HG03469 (cell line): Measurements from ENCODE around the gene MPDU1.
"Not testable (repeated sequence)": the region's sequence is repeated elsewhere in the genome, so short reads cannot be mapped to it uniquely, and the experiment has no call there.

Source experiments
- ATAC-seq: cut with Tn5 transposase; IDR thresholded peaks from one replicate; pipeline ENCODE4 v1.9.1; 2021; ENCODE audit warnings: mild to moderate bottlenecking, moderate library complexity, moderate number of reproducible peaks; ENCODE audit not compliant: unreplicated experiment

Gene MPDU1

DNA sequence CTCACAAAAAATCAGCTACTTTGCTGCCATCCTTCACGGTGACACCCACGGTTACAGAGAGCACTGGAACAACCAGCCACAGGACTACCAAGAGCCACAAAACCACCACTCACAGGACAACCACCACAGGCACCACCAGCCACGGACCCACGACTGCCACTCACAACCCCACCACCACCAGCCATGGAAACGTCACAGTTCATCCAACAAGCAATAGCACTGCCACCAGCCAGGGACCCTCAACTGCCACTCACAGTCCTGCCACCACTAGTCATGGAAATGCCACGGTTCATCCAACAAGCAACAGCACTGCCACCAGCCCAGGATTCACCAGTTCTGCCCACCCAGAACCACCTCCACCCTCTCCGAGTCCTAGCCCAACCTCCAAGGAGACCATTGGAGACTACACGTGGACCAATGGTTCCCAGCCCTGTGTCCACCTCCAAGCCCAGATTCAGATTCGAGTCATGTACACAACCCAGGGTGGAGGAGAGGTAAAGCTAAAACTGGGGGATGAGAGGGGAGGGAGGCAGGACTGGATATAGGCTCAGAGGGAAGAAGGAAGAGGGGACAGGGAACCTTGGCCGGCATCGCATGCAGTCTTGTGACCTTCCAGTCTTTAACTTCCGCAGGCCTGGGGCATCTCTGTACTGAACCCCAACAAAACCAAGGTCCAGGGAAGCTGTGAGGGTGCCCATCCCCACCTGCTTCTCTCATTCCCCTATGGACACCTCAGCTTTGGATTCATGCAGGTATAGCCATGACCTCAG is 3.6 kb upstream of the MPDU1 start:
- ATAC-seq = no peak

DNA sequence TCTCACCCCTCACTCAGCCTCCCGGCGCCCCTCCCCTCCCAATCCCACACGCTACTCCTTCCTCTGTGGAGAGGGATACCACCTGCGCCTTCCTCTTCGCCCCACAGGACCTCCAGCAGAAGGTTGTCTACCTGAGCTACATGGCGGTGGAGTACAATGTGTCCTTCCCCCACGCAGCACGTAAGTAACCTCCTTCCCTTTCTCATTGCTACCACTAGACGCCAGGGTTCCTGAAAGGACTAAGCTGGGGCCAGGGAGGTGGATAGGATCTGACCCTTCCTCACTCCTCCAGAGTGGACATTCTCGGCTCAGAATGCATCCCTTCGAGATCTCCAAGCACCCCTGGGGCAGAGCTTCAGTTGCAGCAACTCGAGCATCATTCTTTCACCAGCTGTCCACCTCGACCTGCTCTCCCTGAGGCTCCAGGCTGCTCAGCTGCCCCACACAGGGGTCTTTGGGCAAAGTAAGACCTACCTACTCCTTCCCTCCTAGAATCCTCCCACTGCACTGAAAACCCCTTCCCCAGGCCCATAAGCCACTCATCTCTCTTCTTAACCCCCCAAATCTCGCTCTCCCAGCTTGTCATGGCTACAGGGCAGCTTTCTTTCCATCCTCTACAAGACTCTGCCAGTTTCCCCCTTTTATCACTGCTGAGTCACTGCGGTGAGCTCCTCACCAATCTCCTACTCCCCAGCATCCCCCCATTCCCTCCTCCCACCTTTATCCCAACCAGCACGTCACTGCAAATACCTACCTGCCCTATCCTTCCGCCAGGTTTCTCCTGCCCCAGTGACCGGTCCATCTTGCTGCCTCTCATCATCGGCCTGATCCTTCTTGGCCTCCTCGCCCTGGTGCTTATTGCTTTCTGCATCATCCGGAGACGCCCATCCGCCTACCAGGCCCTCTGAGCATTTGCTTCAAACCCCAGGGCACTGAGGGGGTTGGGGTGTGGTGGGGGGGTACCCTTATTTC is 2.8 kb upstream of the MPDU1 start:
- no peak for ATAC-seq

DNA sequence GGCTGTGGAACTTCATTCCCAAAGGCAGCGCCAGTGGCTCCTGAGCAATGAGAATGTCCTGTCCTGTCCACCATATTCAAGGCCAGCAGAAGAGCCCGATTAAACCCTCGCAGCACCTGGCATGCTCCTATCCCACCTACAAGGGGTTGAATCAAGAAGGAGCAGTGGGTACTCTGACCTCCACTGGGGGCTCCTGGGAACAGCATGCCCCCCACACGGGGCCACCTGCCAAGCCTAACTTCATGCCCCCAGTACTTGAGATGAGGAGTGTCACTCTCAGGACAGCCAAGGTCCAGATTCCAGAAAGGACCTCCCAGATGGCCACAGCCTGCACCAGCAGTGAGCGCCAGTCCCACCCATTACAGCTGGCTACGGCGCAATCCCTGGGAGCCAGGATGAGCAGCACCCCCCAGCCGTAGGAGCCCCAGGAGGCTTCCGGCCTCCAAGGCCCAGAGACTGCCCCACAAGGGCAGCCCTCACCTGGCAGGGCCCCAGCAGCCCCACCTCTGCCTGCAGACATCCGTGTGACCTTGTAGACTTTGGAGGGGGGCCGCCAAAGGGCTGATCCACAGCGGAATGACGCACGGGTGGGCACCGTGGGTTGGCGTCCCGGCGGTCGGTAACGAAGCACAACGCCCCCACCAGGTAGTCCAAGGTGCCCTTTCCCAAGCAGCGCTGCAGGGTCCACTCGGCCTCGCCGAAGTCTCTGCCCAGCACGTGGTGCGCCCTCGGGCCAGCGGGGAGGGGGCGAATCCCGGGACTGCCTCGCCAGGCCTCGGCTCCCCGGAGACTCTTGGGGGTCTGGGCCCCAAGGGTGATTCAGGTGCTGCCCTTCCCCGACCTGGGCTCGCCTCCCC is 1.0 kb upstream of the MPDU1 start:
- no peak for ATAC-seq

DNA sequence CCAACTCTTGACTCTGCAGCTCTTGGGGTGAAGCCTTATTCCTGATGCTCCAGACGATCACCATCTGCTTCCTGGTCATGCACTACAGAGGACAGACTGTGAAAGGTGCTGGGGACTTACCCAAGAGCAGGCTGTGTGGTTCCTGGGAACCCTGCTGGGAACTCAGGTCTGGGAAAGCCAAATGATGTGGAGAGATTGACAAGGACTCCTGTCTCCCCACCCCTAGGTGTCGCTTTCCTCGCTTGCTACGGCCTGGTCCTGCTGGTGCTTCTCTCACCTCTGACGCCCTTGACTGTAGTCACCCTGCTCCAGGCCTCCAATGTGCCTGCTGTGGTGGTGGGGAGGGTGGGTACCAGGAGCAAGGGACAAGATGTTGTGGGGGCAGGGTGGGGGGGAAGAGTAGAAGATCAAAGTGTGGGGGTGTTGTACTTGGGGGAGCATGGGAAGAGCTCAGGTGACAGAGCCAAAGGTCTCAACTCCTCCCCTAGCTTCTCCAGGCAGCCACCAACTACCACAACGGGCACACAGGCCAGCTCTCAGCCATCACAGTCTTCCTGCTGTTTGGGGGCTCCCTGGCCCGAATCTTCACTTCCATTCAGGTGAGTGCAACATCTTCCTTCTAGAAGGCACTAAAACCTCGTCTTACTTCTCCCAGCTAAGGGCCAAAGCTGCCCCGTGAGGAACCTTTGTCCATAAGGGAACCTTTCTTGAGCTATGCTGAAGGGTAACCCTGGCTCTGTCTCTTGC is 3.2 kb downstream of the MPDU1 start:
- no peak for ATAC-seq

DNA sequence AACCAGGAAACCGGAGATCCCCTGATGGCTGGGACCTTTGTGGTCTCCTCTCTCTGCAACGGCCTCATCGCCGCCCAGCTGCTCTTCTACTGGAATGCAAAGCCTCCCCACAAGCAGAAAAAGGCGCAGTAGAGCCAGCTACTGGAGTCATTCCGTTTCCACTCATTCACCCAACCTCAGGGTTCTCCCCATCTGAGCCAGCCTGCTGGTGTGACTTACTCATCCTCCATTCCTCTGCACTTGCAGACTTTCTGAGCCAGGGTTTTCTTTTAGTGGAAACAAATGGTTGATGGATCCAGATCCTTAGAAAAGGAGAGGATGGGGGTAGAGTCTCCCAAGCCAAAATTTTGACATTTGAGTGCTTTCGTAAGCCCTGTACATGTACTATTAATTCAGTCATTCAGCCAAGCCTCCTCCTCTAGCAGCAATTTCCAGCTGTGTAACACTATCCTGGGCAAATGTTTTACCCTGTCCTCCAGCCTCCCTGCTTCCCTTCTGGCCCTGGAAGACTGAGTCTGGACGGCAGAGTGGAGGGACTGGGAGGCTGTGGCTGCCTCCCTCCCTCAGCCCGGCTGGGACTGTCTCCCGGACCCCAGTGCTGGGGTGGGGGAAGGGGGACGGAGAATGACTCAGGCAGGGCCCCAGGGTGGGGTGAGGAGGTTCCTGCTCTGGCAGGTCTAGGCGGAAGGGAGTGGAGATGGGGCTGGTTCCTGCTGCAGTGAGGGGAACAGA is 3.9 kb downstream of the MPDU1 start:
- ATAC-seq = no peak

GRCh38 chr17:7588553-7589203 is 5.0 kb downstream of the MPDU1 start:
- no peak for ATAC-seq

GRCh38 chr17:7589204-7589868 is 5.7 kb downstream of the MPDU1 start:
- ATAC-seq = no peak

- no peak for ATAC-seq
These were observed 6.4 kb downstream of the MPDU1 start, which contains the start of gene SOX15 for GRCh38 chr17:7589891-7590691. SOX15 (minus strand) TSS chr17:7590094; CDS start chr17:7589676, 418 bp downstream.

- no peak for ATAC-seq
These were observed 7.1 kb downstream of the MPDU1 start for GRCh38 chr17:7590743-7591142.

GRCh38 chr17:7591596-7591995 is 7.9 kb downstream of the MPDU1 start:
- ATAC-seq = no peak

GRCh38 chr17:7592422-7593021 is 8.9 kb downstream of the MPDU1 start:
- ATAC-seq = no peak

- ATAC-seq = no peak
These were observed 9.6 kb downstream of the MPDU1 start for GRCh38 chr17:7593296-7593695.

GRCh38 chr17:7597561-7597960 is 13.9 kb downstream of the MPDU1 start:
- not testable (repeated sequence) for ATAC-seq

DNA sequence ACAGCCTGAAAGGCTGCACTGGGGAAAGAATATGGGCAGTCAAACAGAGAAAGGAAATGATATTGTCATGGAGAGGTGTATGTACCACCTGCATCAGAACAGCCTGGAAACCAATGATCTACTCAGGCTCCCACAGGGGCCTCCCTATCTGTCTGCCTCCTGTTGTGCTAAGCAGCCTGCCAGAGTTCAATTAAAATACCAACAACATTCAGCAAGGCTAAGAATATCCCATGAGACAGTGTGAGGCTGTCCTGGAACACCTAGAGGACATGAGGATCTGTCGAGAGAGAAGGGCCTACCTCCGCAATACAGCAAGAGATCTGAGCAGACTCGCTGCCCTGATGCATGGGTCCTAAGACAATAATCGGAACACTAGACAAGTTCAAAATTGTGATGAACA is 22.6 kb downstream of the MPDU1 start:
- no peak for ATAC-seq

- no peak for ATAC-seq
These were observed 27.0 kb downstream of the MPDU1 start for GRCh38 chr17:7610641-7611040.

DNA sequence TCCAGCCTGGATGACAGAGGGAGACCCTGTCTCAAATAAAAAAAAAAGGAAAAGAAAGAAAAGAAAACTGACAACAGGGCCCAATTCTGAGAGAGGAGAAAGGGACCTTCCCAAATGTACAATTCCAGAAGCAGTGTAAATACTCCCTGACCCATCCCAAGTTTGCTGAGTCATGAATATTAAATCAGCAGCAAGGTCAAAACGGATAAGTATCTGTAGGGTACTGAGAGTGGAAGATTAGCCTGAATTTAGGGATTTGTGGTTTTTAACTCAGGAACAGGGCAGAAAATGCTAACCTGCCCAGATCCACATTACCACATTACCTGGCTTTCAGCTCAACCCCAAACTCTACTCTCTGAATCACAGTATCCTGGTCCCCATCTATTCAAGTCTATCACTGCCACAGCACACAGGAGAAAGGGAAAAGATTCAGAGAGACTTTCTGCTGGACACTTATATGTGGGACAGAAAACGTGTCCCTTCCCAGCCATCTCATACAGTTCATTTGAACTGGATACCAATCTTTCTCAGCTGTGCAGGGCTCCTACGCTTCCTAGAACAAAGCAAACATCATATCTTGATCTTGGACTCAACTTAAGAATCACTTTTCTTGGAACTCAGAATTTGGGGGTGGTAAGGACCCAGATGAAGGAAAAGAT is 28.1 kb downstream of the MPDU1 start:
- no peak for ATAC-seq

- no peak for ATAC-seq
These were observed 28.6 kb downstream of the MPDU1 start for GRCh38 chr17:7612294-7612640.
